PC-3 (cell line): Measurements from ENCODE around the gene JAM2. TPM values are rescaled to one million over a fixed set of nuclear protein-coding genes. Genes with fewer than 3 reads are reported as not detected.
"Not testable (repeated sequence)": the region's sequence is repeated elsewhere in the genome, so short reads cannot be mapped to it uniquely, and the experiment has no call there.

Experiments used
- ATAC-seq: fragments of 200-7000 bp; cut with Tn5 transposase; 2 replicates; pipeline ENCODE4 v1.9.1; 2020; ENCODE audit warnings: mild to moderate bottlenecking, moderate library complexity
- BruUV-seq: library from RNA; stranded (reverse); fragments of 400-500 nt; replicated peaks from 2 replicates; lab custom pipeline; 2021; lab: Mats Ljungman, UMichigan
- CTCF ChIA-PET: fragments of 300-600 bp; sonication (Branson Sonifier 250); formaldehyde crosslinking; loops from one replicate; lab custom pipeline; 2022; ENCODE audit warnings: antibody characterized with exemption; lab: Charles Lee
- POLR2A ChIA-PET: fragments of 300-600 bp; sonication (Branson Sonifier 250); formaldehyde crosslinking; loops from one replicate; lab custom pipeline; 2022; ENCODE audit warnings: antibody characterized with exemption; ENCODE audit not compliant: unreplicated experiment; lab: Charles Lee
- DNase-seq: peaks from one replicate; pipeline ENCODE4 v3.0.0-alpha.2; 2015
- H2AFZ ChIP-seq: fragments of 300-600 bp; sonication (generic); 2 replicates; pipeline ENCODE4 v1.6.0; 2016; ENCODE audit warnings: antibody characterized with exemption, low read length
- H3F3A ChIP-seq: fragments of 300-600 bp; sonication (generic); one replicate; pipeline ENCODE4 v1.6.0; 2017; ENCODE audit warnings: antibody characterized with exemption, low read length, control low read depth, mild to moderate bottlenecking; ENCODE audit not compliant: unreplicated experiment
- H3K27ac ChIP-seq: fragments of 300-600 bp; sonication (generic); 2 replicates; pipeline ENCODE4 v1.5.1; 2016; ENCODE audit warnings: mild to moderate bottlenecking, low read length
- H3K27me3 ChIP-seq: fragments of 300-600 bp; sonication (generic); 2 replicates; pipeline ENCODE4 v1.6.1; 2016; ENCODE audit warnings: low read length, mixed read lengths
- H3K36me3 ChIP-seq: fragments of 300-600 bp; sonication (generic); 2 replicates; pipeline ENCODE4 v1.6.1; 2016; ENCODE audit warnings: low read depth, mixed run types, low read length, mixed read lengths
- H3K4me1 ChIP-seq: fragments of 300-600 bp; sonication (generic); 2 replicates; pipeline ENCODE4 v1.5.1; 2016; ENCODE audit warnings: low read length; ENCODE audit not compliant: insufficient read depth
- H3K4me2 ChIP-seq: fragments of 300-600 bp; sonication (generic); 2 replicates; pipeline ENCODE4 v1.6.0; 2016; ENCODE audit warnings: low read length
- H3K4me3 ChIP-seq: fragments of 300-600 bp; sonication (generic); 2 replicates; pipeline ENCODE4 v1.5.1; 2016; ENCODE audit warnings: mild to moderate bottlenecking, low read length, mixed read lengths
- H3K79me2 ChIP-seq: fragments of 300-600 bp; sonication (generic); 2 replicates; pipeline ENCODE4 v1.6.1; 2017; ENCODE audit warnings: low read length, mixed read lengths
- H3K9ac ChIP-seq: fragments of 300-600 bp; sonication (generic); 2 replicates; pipeline ENCODE4 v1.6.0; 2016; ENCODE audit warnings: mild to moderate bottlenecking, low read length
- H3K9me2 ChIP-seq: fragments of 300-600 bp; sonication (generic); replicated peaks from 2 replicates; pipeline ENCODE4 v1.6.1; 2016; ENCODE audit warnings: mixed run types, low read length, mixed read lengths
- H3K9me3 ChIP-seq: fragments of 300-600 bp; sonication (generic); 2 replicates; pipeline ENCODE4 v1.6.1; 2016; ENCODE audit warnings: low read length, mixed read lengths
- H4K20me1 ChIP-seq: fragments of 300-600 bp; sonication (generic); 2 replicates; pipeline ENCODE4 v1.6.1; 2016; ENCODE audit warnings: low read length, mixed read lengths
- EZH2 ChIP-seq: fragments of 300-600 bp; sonication (generic); IDR thresholded peaks from one replicate; pipeline ENCODE4 v1.6.1; 2017; ENCODE audit warnings: antibody characterized with exemption, mild to moderate bottlenecking, low read length; ENCODE audit not compliant: unreplicated experiment
- EZH2phosphoT487 ChIP-seq: fragments of 300-600 bp; sonication (generic); IDR thresholded peaks from 2 replicates; pipeline ENCODE4 v1.6.1; 2018; ENCODE audit warnings: mild to moderate bottlenecking, antibody characterized with exemption, low read length, borderline replicate concordance
- intact Hi-C: fragments of 100-400 bp; cut with micrococcal nuclease; formaldehyde crosslinking; loops from 2 replicates; pipeline ENCODE4 v1.9.0; 2023
- total RNA-seq: library from RNA; depleted of rRNA; stranded (reverse); fragments of >200 nt; gene quantifications from 2 replicates; pipeline ENCODE4 v1.2.3, GENCODE V29; 2014
- TF ChIP-seq, protein P1 (sequence below): fragments of 300-600 bp; sonication (generic); conservative IDR thresholded peaks from 2 replicates; pipeline ENCODE4 v1.5.1; 2017; ENCODE audit warnings: antibody characterized with exemption, low read depth, mild to moderate bottlenecking, low read length

Gene JAM2
- total RNA-seq, 1 experiment from 2014 or later, result not detected

DNA sequence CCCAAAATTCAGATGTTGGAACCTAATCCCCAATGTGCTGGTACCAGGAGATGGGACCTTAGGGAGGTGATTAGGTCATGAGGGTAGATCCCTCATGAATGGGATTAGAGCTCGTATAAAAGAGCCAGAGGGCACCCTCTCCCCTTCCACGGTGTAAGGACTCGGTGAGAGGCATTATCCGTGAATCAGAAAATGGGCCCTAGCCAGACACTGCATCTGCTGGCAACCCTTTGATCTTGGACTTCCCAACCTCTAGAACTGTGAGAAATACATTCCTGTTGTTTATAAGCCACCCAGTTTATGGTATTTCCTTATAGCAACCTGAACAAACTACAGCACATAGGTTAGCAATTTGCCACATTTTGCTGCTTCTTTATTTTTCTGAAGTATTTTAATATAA, 14.5 kb upstream of the JAM2 start:
- Histone ChIP-seq H3K4me1 (no peaks in the 10 kb centered on the region), H3K9me3 (no peaks in the 10 kb centered on the region), H3F3A (no peaks in the 10 kb centered on the region), H3K9me2 (no peaks in the 10 kb centered on the region), H3K27me3 (no peaks in the 10 kb centered on the region), H3K9ac (no peak overlapping the region), H3K36me3 (no peaks in the 10 kb centered on the region), H2AFZ (no peak overlapping the region), H3K27ac (no peak overlapping the region), H3K4me3 (no peak overlapping the region), H3K4me2 (no peak overlapping the region), H3K79me2 (no peaks in the 10 kb centered on the region), H4K20me1 (no peaks in the 10 kb centered on the region)
- BruUV-seq, result no TSS peak
- ATAC-seq, result no peak
- no peak for DNase-seq
- ChIA-PET CTCF (no interaction called here), POLR2A (no interaction called here)
- intact Hi-C loops, result no loop called here
- TF ChIP-seq EZH2 (no peak), EZH2phosphoT487 (no peak)
- TF ChIP-seq, protein P1, sequence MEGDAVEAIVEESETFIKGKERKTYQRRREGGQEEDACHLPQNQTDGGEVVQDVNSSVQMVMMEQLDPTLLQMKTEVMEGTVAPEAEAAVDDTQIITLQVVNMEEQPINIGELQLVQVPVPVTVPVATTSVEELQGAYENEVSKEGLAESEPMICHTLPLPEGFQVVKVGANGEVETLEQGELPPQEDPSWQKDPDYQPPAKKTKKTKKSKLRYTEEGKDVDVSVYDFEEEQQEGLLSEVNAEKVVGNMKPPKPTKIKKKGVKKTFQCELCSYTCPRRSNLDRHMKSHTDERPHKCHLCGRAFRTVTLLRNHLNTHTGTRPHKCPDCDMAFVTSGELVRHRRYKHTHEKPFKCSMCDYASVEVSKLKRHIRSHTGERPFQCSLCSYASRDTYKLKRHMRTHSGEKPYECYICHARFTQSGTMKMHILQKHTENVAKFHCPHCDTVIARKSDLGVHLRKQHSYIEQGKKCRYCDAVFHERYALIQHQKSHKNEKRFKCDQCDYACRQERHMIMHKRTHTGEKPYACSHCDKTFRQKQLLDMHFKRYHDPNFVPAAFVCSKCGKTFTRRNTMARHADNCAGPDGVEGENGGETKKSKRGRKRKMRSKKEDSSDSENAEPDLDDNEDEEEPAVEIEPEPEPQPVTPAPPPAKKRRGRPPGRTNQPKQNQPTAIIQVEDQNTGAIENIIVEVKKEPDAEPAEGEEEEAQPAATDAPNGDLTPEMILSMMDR, result no peak

DNA sequence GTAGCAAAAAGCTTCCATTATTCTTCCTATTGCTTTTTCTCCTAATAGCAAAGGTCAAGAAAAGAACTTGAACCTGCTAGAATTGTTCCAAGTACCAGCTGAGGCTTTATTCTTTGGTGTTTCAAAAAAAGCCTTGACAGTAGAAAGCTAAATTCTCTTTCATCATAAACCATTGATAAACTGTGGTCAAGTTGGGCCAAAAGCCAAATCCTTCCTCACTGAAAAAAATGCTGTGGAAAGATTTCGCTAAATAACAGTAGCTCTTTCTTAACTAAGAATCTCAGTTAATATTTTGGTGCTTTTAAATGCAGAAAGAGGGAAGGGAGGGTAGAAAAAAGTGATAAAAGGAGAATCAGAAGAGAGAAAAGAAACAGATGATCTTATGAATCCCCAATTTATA, 14.0 kb upstream of the JAM2 start:
- H3F3A ChIP-seq, result no peaks in the 10 kb centered on the region
- H3K9ac ChIP-seq, result no peak overlapping the region
- DNase-seq, result no peak
- no peak for ATAC-seq
- no peaks in the 10 kb centered on the region for H3K9me3 ChIP-seq
- no peak overlapping the region for H3K27ac ChIP-seq
- no peaks in the 10 kb centered on the region for H3K9me2 ChIP-seq
- H4K20me1 ChIP-seq, result no peaks in the 10 kb centered on the region
- no peak overlapping the region for H3K4me2 ChIP-seq
- no TSS peak for BruUV-seq
- POLR2A ChIA-PET, result no interaction called here
- no peak overlapping the region for H2AFZ ChIP-seq
- H3K4me3 ChIP-seq, result no peak overlapping the region
- no peaks in the 10 kb centered on the region for H3K27me3 ChIP-seq
- no peaks in the 10 kb centered on the region for H3K79me2 ChIP-seq
- intact Hi-C loops, result no loop called here
- CTCF ChIA-PET, result no interaction called here
- no peaks in the 10 kb centered on the region for H3K4me1 ChIP-seq
- no peak for TF ChIP-seq EZH2
- no peak for TF ChIP-seq EZH2phosphoT487
- TF ChIP-seq, protein P1, result no peak
- H3K36me3 ChIP-seq, result no peaks in the 10 kb centered on the region

DNA sequence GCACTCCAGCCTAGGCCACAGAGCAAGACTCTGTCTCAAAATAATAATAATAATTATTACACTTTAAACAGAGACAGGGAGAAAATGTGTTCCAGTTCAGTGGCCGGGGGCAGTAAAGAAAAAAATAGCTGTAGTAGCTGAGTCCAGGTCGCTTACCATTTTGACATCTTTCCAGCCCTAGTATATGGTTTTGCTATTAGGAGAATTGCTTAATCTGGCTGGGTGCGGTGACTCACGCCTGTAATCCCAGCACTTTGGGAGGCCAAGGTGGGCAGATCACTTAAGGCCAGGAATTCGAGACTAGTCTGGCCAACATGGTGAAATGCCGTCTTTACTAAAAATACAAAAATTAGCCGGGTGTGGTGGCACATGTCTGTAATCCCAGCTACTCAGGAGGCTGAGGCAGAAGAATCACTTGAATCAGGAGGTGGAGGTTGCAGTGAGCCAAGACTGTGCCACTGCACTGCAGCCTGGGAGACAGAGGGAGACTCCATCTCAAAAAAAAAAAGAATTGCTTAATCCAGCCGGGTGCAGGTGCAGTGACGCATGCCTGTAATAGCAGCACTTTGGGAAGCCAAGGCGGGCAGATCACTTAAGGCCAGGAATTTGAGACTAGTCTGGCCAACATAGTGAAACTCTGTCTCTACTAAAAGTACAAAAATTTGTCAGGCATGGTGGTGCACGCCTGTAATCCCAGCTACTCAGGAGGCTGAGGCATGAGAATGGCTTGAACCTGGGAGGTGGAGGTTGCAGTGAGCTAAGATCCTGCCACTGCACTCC, 13.1 kb upstream of the JAM2 start:
- H4K20me1 ChIP-seq, H3K4me2 ChIP-seq, POLR2A ChIA-PET, H3K4me3 ChIP-seq, H3K36me3 ChIP-seq, ATAC-seq, H3K4me1 ChIP-seq, H3K9me2 ChIP-seq, DNase-seq, H2AFZ ChIP-seq, intact Hi-C loops, H3K79me2 ChIP-seq, BruUV-seq, H3F3A ChIP-seq, H3K27me3 ChIP-seq, H3K9ac ChIP-seq, CTCF ChIA-PET, H3K9me3 ChIP-seq, H3K27ac ChIP-seq: not testable (repeated sequence)
